ENCODE data around the gene ADAT2. TPM values are rescaled to one million over a fixed set of nuclear protein-coding genes. Genes with fewer than 3 reads are reported as not detected.

The ADAT2 gene
- total and polyA plus RNA-seq, 2 of the 13 experiments (the other 11 are each of a cell fraction or from before 2014, with no cell fraction given), result 10.5 to 18.3 TPM

DNA sequence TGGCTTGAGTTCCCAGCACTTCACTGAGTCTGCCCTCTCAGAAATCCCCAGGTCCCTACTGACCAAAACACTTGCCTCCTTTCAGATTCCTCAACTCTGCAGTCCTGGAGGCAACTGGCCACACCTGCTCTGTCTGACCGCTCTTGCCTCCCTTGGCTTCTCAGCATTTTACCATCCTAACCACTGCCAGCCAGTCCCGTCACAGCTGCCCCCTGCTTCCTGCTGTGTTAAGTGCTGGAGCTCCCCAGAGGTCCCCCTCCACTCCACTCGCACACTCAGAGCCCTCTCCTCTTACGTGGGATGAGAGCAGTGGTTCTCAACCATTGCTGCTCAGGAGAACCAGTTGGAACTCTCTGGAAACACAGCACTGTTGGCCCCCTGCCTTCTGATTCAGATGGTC lies 20.5 kb downstream of the ADAT2 start:
- BruUV-seq (replicated peaks), result no TSS peak
- in situ Hi-C loops (cut with HindIII; ENCODE audit: extremely low pct_ligation_motif_present, low pct_unique_long_range_greater_than_20kb) (no loop called here), intact Hi-C loops (cut with micrococcal nuclease; ENCODE audit: unreplicated experiment) (loop anchor here (5.0 to 10.0 kb wide), 2 partner anchors 368 to 955 kb away; partner anchors contain the start of gene AIG1)
- H3K4me1 ChIP-seq (ENCODE audit: insufficient read depth, low read length), result peaks cover 35% of the 10 kb centered on the region
- no peak overlapping the region for H2AFZ ChIP-seq (ENCODE audit: low read length)
- ChIA-PET CTCF (ENCODE audit: low intra/inter-chr PET ratio, low total read pairs) (no interaction called here), POLR2A (interaction anchor here (1.2 kb wide), 1 partner anchor 21 kb away, joined by 3 read pairs; the partner anchor contains the start of gene PEX3)
- no peak for ATAC-seq
- H3K4me2 ChIP-seq (ENCODE audit: low read depth, low read length), result no peak overlapping the region
- no peak overlapping the region for H3K9ac ChIP-seq (ENCODE audit: insufficient read depth, low read depth, low read length)
- H3K27me3 ChIP-seq (ENCODE audit: control insufficient read depth in 1 of 2, insufficient read depth in 2 of 2, low read length in 2 of 2), result no peaks in the 10 kb centered on the region
- H3K4me3 ChIP-seq (replicated peaks in 1 of 3; ENCODE audit: insufficient read depth in 1 of 3, low read depth in 2 of 3, low read length in 3 of 3), result no peak overlapping the region
- TF ChIP-seq SMYD3 (CRISPR knock-in tag; IDR thresholded peaks at IDR 0.05), result no peak
- peak; percentile 55 for TF ChIP-seq RBM22 (optimal IDR thresholded peaks at IDR 0.05; ENCODE audit: low read length)
- WGBS (ENCODE audit: low lambda C conversion rate), result 97% methylated on average over 4 of the region's 4 CpGs
- peaks cover 3 to 18% of the 10 kb centered on the region in 2 experiments for H3K36me3 ChIP-seq (replicated peaks in 1 of 2; ENCODE audit: control insufficient read depth in 1 of 2, insufficient read depth in 2 of 2, low read length in 2 of 2)
- no peak for DNase-seq (ENCODE audit: low spot score)
- no peaks in the 10 kb centered on the region for H3K79me2 ChIP-seq (ENCODE audit: insufficient read depth, low read length)
- H3K9me3 ChIP-seq (ENCODE audit: low read length), result no peaks in the 10 kb centered on the region
- FAIRE-seq, result no peak
- peak overlapping the region; percentile 3 for H3K27ac ChIP-seq (ENCODE audit: extremely low read length, insufficient read depth, low read length)
- no peaks in the 10 kb centered on the region for H4K20me1 ChIP-seq (ENCODE audit: insufficient read depth, low read length)

- DNase-seq (ENCODE audit: low spot score) (peak; percentile 69), FAIRE-seq (peak; percentile 63), ATAC-seq (peak; percentile 100)
- CTCF ChIA-PET (ENCODE audit: low intra/inter-chr PET ratio, low total read pairs), result interaction anchor here (0.6 to 1.9 kb wide), 5 partner anchors 90 to 860 kb away, joined by 3 to 16 read pairs (median 9); no protein-coding TSS in a partner anchor
- WGBS (ENCODE audit: low lambda C conversion rate), result 15% methylated on average over 4 of the region's 4 CpGs
- intact Hi-C loops (cut with micrococcal nuclease; ENCODE audit: unreplicated experiment) (loop anchor here (1.0 to 10.0 kb wide), 8 partner anchors 30 to 952 kb away; partner anchors contain the start of gene AIG1), in situ Hi-C loops (cut with HindIII; ENCODE audit: extremely low pct_ligation_motif_present, low pct_unique_long_range_greater_than_20kb) (no loop called here)
- POLR2A ChIA-PET, result no interaction called here
- H2AFZ ChIP-seq (ENCODE audit: low read length), result no peak overlapping the region
- no peaks in the 10 kb centered on the region for H4K20me1 ChIP-seq (ENCODE audit: insufficient read depth, low read length)
- peaks cover 14% of the 10 kb centered on the region for H3K4me1 ChIP-seq (ENCODE audit: insufficient read depth, low read length)
- H3K27me3 ChIP-seq (ENCODE audit: control insufficient read depth in 1 of 2, insufficient read depth in 2 of 2, low read length in 2 of 2), result no peaks in the 10 kb centered on the region
- no peak overlapping the region for H3K27ac ChIP-seq (ENCODE audit: extremely low read length, insufficient read depth, low read length)
- H3K9ac ChIP-seq (ENCODE audit: insufficient read depth, low read depth, low read length), result no peak overlapping the region
- no TSS peak for BruUV-seq (replicated peaks)
- H3K79me2 ChIP-seq (ENCODE audit: insufficient read depth, low read length), result no peaks in the 10 kb centered on the region
- H3K9me3 ChIP-seq (ENCODE audit: low read length), result no peaks in the 10 kb centered on the region
- no peak overlapping the region for H3K4me2 ChIP-seq (ENCODE audit: low read depth, low read length)
- no peak overlapping the region for H3K4me3 ChIP-seq (replicated peaks in 1 of 3; ENCODE audit: insufficient read depth in 1 of 3, low read depth in 2 of 3, low read length in 3 of 3)
- peaks cover 3 to 11% of the 10 kb centered on the region in 2 experiments for H3K36me3 ChIP-seq (replicated peaks in 1 of 2; ENCODE audit: control insufficient read depth in 1 of 2, insufficient read depth in 2 of 2, low read length in 2 of 2)
- TF ChIP-seq, protein P1, sequence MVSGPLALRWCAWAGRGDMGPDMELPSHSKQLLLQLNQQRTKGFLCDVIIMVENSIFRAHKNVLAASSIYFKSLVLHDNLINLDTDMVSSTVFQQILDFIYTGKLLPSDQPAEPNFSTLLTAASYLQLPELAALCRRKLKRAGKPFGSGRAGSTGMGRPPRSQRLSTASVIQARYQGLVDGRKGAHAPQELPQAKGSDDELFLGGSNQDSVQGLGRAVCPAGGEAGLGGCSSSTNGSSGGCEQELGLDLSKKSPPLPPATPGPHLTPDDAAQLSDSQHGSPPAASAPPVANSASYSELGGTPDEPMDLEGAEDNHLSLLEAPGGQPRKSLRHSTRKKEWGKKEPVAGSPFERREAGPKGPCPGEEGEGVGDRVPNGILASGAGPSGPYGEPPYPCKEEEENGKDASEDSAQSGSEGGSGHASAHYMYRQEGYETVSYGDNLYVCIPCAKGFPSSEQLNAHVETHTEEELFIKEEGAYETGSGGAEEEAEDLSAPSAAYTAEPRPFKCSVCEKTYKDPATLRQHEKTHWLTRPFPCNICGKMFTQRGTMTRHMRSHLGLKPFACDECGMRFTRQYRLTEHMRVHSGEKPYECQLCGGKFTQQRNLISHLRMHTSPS (CRISPR knock-in tag; IDR thresholded peaks at IDR 0.05; ENCODE audit: low read depth), result no peak
- TF ChIP-seq ZMAT5 (CRISPR knock-in tag; IDR thresholded peaks at IDR 0.05; ENCODE audit: borderline replicate concordance, low read depth) (no peak), ISL2 (CRISPR knock-in tag; IDR thresholded peaks at IDR 0.05) (no peak), PITX1 (CRISPR knock-in tag; IDR thresholded peaks at IDR 0.05) (no peak), AKAP8 (CRISPR knock-in tag; IDR thresholded peaks at IDR 0.05) (no peak), SAP130 (CRISPR knock-in tag; IDR thresholded peaks at IDR 0.05; ENCODE audit: low read depth) (peak; percentile 23; the same call in 1 of the 2 replicates), PPARG (CRISPR knock-in tag; conservative IDR thresholded peaks at IDR 0.05) (0 out of 2 replicates have a peak, but pooled peaks have one; percentile 28), CHD4 (IDR thresholded peaks at IDR 0.05; ENCODE audit: borderline replicate concordance, low read length) (no peak), KDM5B (CRISPR knock-in tag; IDR thresholded peaks at IDR 0.05; ENCODE audit: borderline replicate concordance) (no peak), ZNF546 (CRISPR knock-in tag; conservative IDR thresholded peaks at IDR 0.05) (no peak), MED1 (CRISPR knock-in tag; IDR thresholded peaks at IDR 0.05) (no peak), ERF (CRISPR knock-in tag; IDR thresholded peaks at IDR 0.05) (peak; percentile 63; the same call in 1 of the 2 replicates), NR2F6 (IDR thresholded peaks at IDR 0.05) (no peak), NR2F6 (CRISPR knock-in tag; IDR thresholded peaks at IDR 0.05) (peak; percentile 7; the same call in 1 of the 2 replicates), POGZ (CRISPR knock-in tag; IDR thresholded peaks at IDR 0.05) (no peak), ZBTB20 (CRISPR knock-in tag; IDR thresholded peaks at IDR 0.05; ENCODE audit: borderline replicate concordance, low read depth) (peak; percentile 34; the same call in 1 of the 2 replicates)
These were observed 23.2 kb downstream of the ADAT2 start for GRCh38 chr6:143427109-143427817.
